ENCODE data around the gene EHD1.

The EHD1 gene

DNA sequence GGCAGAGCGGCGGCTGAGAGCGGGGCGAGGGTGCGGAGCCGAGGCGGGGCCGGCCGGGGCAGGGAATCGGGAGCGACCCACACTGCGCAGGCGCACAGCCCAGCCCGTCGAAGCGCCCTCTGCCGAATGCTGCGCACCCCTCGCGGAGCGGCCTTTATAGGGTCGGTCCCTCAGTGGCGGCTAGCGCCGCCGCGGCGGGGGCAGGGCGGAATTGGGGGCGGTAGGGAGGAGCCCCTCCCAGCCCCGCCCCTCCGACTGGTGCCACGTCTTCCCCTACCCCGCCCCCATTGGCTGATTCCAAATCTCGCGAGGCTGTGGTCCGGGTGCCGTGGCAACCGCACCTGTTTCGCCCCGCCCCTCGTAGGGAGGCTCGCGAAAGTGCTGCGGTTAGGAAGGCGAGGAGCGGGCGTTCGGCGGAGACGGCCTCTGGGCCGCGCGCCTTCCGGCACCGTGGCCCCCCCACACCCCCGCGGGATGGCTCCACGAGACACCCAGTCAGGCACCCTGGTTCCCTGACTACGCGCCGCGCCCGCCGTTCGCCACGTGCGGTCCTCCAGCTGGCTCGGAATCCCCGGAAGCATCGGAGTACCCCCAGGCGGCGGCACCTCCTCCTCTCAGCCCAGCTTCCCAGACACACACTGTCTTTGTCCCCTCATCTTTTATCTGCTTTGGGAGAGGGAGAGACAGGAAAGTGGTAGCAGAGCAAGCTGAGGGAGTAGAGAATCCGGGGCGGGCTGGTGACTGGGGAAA lies at the start of gene EHD1:
TSS of gene EHD1 (minus strand) at position 128 of the 750 bp plus-strand sequence. CDS start 157 bp downstream, outside the sequence.
- peak; percentile 99 for DNase-seq (ENCODE audit: low spot score)

DNA sequence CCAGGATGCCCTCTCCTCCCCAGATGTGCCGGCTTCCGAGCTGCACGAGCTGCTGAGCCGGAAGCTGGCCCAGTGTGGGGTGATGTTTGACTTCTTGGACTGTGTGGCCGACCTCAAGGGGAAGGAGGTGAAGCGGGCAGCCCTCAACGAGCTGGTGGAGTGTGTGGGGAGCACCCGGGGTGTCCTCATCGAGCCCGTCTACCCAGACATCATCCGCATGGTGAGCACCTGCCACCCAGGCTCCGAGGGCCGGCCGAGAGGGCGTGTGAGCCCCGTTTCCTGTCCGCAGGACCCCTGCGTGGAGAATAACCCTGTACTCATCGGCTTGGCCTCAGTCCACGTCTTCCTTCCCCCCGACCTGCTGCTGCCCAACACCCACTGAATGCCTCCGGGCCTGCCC lies 48.3 kb upstream of the EHD1 start:
- DNase-seq (ENCODE audit: low spot score), result no peak

DNA sequence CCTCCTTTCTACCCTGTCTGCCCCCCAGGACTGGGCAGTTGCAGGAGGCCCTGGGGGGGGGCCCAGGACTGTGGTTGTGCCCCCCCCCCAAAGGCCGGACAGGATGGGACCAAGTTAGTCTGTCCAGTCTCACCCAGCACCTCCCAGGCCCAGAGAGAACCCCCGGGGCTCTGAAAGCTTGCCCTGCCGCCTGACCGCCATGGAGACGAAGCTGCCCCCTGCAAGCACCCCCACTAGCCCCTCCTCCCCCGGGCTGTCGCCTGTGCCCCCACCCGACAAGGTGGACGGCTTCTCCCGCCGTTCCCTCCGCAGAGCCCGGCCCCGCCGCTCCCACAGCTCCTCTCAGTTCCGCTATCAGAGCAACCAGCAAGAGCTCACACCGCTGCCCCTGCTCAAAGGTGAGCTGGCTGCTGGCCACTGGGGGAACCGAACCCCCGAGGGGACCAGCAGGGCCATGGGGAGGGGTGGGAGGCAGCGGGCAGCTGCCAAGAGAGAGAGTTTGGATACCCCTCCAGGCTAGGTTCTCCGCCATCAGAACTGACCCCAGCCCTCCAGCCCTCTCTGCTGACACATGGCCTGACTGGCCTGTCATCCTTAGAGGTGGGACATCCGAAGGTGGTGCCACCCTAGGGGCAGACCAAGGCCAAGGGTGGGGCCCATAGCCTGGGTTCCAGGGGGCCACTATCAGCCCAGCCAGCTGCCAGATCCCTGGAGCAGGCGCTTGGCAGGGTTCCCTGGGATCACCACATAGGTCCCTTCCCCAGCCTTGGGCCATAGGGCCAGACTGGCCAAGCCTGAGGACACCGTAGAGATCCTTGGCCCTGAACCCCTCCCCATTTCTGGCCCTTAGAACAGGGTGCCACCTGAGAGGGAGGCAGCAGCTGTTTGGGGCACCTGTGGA lies 47.4 kb upstream of the EHD1 start:
- DNase-seq (ENCODE audit: low spot score), result no peak

DNA sequence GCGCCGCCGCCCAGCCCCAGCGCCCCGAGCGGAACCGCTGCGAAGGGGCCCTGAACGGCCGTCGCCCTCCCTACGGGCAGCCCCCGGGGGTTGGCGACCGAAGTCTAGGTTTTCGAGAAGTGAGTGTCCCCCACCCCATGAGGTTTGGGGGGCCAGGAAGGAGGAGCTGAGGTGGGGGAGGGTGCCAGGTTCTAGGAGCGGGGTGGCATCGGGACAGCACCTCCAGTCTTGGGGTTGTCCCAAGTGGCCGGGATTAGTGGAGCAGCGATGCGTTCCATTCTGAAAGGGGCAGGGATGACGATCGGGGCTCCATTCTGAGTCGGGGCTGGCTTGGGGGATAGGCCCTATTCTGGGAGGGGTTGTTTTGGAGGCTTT lies 46.5 kb upstream of the EHD1 start:
- peak; percentile 56 for DNase-seq (ENCODE audit: low spot score)

DNA sequence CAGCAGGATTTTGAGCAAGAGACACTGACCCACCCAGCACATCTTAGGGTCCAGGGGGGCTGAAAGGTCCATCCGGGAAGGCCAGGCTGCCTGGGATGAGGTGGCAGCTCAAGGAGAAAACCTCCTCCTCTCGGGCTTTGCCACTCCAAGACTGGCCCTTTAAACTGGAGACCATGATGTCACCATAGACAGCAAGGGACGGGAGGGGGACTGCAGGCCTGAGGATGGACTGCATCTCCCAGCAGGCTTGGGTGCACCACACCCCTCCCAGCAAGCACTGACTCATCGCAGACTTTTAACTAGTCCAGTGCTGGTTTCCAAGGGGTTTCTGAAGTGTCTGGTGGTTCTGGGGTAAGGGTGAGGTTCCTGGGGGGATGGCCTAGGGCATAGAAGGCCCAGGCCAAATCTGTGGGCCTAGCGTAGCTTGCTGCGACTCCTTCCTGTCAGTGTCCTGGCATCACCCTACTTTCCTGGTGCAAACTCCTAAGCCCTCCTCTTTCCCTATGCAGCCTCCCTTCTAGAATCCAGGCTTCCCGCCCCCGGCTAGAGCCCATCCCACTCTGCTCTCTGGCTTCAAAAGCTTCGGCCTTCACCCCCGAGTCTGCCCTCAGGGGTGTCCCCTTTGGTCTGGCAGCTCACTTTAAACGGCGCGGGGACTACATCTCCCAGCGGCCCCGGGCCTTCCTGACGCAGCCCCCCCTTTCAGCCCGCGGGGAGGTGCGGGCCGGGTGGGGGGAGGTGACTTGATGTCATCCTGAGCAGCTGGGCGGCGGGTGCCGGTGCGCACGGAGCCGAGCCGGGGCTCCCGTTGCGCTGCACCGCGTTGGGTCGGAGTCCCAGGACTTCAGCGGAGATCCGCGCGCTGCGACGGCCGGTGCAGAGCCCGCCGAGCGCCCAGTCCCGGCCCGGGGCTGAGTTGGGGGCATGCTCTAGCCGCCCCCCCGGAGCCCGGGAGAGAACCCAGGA lies 45.8 kb upstream of the EHD1 start, which contains the start of gene PPP2R5B:
TSS of gene PPP2R5B (plus strand) at position 746 of the 966 bp plus-strand sequence. CDS start 1,046 bp downstream, outside the sequence.
- peak; percentile 98 for DNase-seq (ENCODE audit: low spot score)

DNA sequence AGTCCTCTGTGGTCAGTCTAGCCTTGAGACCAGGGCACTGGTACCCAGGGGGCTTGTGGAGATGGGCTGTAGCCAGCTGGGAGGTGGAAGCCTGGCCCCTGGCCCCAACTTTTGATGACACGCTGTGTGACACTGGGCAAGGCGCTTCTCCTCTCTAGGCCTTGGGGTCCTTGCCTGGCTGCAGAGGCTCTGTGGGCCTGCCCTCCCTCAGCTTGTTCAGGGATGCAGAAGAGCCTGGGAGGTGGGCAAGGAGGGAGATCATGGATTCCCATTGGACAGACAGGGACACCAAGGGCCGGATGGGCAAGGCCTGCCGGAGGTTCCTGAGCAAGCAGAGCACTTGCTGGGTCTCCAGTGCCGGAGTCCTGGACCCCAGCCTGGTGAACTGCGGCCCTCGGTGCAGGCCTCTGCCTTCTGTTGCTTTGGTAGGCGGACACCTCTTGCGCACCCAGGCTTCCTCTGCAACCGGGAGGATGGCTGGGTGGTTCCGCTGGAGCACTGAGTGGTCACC lies 44.8 kb upstream of the EHD1 start:
- DNase-seq (ENCODE audit: low spot score), result no peak

DNA sequence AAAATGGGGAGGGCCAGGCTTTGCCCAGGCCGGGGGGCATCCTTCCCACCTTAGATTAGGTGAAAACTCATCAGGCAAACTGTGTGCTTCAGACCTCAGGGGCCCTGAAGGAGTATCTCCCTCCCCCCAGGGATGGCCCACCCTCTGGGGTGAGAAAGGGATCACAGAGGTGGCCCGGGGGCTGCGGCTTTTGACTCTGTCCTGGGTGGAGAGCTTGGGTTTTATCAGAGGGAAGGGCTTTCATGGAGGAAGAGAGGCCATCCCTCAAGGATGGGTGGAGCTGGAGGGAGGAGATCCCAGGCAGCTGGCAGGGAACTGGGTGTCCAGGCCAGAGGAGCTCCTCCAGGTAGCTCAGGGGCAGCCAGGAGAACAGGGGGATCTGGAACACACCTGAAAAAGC lies 43.0 kb upstream of the EHD1 start:
- no peak for DNase-seq (ENCODE audit: low spot score)

DNA sequence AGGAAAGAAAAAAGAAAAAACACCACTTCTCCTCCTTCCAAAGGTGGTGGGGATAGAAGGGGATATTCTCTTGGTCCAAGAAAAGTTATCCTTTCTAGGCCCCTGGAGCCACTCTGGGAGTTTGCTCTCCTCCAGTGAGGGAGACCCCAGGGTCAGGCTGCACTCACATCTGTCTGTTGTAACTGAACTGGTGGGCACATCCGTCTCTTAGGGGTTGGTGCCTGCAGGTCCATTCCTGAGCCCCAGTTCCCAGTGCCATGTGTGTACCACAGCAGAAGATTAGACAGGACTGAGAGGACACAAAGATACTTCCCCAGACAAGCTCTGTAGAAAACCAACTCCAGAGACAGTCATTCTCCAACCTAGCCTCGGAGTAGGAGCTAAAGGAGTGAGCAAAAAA lies 41.7 kb upstream of the EHD1 start:
- no peak for DNase-seq (ENCODE audit: low spot score)

DNA sequence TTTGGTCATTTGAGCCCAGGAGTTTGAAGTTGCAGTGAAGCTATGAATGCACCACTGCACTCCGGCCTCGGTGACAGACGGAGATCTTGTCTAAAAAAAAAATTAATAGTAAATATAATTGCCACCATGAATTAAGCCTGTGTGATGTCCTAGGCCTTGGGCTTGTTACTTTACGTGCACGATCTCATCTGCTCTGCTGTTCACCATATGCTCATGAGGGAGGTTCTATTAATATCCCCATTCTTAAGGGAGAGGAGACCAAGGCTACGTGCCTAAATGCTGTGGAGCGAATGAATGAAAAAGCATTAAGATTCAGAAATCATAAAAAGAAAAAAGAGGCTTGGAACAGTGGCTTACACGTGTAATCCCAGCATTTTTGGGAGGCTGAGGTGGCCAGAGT lies 41.2 kb upstream of the EHD1 start:
- DNase-seq (ENCODE audit: low spot score), result no peak

DNA sequence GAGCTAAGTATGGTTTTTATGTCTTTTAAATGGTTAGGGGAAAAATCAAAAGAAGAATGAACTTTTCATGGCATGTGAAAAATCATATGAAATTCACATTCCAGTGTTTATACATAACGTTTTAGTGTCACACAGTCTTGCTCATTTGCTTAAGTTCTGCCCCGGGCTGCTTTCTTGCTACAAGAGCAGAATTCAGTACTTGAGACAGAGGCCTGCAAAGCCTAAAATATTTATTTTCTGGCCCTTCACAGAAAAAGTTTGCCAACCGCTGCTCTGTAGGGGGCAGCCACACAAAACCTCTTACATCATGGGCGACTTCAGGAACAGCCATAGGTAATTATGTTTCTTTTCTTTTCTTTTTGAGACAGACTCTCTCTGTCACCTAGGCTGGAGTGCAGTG lies 39.6 kb upstream of the EHD1 start:
- peak; percentile 43 for DNase-seq (ENCODE audit: low spot score)

DNA sequence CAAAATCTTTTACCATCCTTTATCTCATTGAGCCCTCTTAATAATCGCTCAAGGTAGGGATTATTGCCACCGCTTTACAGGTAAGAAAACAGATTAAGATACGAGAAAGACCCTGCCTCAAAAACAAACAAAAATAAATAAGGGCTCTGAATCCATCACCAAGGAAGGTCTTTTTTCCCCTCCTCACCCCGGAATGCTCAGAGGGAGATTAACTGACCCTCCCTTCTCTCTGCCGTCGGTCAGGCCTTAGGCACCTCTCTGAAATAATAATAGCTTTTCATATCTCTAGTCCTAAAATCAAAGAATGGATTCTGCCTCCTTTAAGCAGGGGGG lies 39.2 kb upstream of the EHD1 start:
- DNase-seq (ENCODE audit: low spot score), result no peak

DNA sequence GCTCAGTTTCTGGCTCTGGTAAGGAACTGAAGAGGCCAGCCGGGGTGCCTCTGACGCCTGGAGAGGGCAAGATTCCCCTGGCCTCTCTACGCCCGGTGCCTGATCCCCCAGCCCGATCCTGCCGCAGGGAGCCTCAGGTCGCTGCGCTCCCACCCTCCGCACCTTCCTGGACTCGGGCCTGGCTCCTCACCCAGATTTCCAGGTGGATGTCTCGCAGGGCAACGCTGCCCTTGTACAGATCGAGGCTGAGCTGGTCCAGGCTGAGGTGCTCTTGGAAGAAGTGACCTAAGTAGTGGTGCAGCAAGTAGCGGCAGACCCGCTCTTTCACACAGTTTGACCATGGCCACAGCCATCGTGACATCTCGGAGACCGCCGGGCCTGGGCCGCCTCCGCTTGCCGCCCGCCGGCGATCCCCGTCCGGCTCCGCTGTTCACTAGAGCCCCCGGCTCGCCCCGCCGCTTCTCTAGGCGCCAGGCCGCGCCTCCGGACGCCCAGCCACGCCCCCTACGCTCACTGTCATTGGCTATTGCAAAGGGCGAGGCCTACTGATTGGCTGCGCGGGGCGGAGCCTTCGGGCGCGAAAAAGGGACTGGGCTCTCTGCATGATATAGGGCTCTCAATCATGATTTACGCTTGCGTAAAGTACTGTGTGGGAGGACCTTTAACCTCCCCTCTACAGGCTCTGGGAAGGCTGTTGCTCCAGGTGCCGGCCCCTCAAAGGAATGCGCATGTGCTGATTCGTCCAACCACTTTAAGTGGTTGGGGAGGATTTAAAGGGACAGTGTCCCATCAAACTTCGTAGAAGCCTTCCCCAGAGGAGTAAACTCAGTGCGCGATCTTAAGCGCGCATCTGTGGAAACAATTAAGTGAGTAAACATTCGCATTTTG lies 38.6 kb upstream of the EHD1 start, which contains the start of gene ATG2A:
TSS of gene ATG2A (minus strand) at position 435 of the 888 bp plus-strand sequence. CDS start at position 361, 74 bp downstream.
- peak; percentile 99 for DNase-seq (ENCODE audit: low spot score)

DNA sequence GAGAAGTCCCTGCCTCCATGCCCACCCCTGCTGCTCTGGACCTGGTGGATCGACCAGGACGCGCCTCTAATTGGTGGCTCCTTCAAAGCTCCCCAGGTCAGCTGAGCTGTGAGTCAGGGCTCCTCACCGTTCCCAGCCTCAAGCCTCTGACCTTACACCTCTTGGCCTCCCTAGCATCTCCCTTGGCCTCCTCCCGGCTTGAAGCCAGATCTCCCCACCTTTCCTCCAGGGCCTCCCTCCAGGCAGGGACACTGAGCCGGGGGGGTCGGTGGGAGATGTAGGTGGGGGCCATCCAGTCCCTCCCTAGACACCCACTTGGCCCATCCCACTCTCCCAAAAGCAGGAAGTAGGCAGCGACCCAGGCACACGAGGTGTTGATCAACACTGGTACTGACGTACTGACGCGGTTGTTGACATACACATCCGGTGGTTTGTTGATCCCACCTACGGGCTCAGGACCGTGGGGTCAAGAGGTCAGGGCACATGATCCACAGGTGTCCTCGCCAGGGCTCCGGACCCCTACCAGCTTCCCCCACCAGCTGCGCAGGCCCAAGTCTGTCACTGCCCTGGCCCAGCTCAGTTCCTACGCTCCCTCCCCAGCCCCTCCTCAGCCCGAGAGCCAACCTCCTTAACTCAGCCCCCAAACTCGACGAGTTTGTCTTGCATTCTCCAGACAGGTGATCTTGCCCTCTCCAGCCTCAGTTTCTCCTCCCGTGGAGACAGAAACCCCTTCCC lies 37.8 kb upstream of the EHD1 start:
- peak; percentile 46 for DNase-seq (ENCODE audit: low spot score)

DNA sequence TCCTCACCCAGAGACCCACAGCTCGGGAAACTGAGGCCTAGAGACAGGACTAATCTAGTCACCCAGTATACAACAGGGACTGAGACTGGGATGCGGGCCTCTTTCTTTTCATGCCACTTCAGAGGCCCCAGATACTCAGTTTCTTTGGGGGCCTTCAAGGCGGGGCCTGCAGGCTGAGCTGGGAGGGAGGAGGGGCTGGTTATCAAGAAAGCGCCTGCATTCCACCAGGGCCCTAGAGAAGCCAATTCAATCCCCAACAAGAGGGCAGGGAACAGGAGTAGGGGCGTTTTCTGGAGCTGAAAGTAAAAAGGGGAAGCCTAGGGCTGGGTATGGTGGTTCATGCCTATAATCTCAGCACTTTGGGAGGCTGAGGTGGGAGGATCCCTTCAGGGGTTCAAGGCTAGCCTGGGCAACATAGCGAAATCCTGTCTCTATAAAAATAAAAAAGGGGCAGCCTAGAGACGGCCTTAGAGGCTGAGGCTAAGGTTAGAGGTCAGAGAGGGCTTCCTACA lies 37.0 kb upstream of the EHD1 start:
- no peak for DNase-seq (ENCODE audit: low spot score)

DNA sequence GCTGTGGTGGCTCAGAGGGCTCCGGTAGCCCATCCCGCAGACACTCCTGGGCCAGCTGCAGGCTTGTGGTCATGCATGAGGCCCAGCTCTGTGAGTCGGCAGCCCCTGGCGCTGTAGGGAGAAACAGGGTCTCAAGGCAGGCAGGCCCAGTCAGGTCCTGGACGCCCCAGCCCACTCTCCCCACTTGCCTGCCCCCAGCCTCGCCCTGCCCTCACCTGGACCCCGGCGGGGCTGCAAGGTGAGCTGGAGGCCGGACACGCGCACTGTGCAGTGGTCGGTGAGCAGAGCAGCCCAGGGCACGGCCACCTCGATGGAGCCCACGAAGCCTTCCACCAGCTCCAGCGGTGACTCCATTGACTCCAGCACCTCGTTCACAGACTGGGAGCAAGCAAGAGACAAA lies 35.7 kb upstream of the EHD1 start:
- no peak for DNase-seq (ENCODE audit: low spot score)

DNA sequence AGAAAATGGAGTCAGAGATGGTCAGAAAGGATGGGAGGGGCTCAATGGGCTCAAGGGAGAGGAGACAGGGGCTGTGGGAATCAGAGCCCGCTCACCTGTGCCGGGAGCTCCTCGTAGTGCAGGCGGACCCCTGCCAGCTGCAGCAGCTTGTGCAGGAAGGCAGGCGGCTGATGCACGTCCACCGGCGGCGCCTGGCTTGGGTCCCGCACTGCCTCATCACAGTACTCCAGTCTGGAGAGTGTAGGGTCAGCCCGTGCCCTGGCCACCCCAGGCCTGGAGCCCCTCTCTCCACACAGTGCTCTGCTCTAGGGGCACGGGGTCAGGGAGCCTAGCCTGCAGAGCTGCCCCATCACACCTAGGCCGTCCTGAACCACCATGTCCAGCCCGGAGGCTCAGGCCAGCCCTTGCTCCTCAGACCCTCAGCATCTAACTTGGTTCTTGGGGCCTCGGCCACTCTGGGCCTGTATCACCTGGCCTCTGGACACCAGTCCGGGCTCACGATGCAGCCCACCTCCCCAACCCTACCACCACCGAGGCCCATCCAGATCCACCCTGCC lies 34.8 kb upstream of the EHD1 start:
- no peak for DNase-seq (ENCODE audit: low spot score)

DNA sequence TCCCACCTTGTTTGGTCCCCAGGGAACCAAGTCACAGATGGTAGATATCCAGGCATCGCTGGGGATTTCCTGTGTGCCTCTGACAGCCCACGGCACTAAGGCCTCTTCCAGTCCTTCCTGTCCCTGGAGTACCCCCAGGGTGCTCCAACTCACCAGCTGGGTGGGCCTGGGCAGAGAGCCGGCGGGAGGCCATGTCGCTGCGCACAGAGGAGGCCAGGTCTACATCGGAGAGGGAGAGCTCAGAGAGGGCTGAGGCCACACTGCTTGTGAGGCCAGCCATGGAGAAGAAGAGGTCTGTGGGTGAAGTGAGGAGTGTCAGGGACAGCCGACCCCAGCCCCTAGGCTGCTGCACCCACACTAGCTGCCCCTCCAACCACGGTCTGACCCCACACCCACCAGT lies 33.3 kb upstream of the EHD1 start:
- DNase-seq (ENCODE audit: low spot score), result no peak

DNA sequence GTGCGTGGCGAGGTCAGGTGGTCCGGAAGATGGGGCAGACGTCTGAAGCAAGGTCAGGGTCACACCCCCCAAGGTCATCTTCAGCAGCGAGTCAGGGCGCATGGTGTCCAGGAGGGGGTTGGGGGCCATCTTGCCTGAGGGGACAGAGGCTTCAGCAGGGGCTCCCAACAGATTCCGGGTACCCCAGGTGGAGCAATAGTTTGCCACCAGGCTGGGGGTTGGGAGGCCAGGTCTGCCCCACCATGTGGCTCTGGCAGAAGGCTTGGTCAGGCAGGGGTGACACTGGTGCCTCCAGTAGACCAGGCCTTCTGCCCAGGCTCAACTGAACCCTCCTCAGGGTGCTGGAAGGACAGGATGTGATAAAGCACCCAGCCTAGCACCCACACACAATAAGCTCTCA lies 32.7 kb upstream of the EHD1 start:
- DNase-seq (ENCODE audit: low spot score), result no peak

DNA sequence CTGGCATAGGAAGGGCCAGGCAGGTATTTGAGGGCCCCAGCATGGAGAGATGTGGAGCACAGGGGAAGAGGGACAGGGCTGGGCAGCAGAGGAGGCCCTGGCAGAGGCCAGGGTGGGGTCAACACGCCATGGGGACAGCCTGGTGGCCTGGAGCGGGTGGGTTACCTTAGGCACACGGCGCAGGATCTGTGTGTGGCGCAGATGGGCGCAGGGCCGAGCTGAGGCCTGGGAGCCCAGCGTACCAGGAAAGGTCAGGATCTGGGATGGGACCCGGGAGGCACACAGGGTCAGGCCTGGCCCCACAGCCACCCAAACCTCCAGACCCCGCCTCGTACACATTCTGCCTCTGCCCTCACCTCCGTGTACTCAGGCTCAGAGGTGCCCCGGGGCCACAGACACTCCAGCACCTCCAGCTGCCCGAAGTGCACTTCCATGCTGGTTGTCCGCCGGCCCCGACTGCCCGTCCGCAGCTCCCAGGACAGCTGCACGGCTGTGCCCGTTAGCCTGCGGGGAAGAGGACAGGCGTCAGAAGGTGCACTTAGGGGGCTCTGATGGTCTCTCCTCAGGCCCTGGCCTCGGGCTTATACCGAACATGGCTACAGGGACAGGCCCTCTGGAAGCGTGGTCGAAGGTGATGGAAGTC lies 32.2 kb upstream of the EHD1 start:
- no peak for DNase-seq (ENCODE audit: low spot score)

All from AG20443 (cell line).